ENCODE measurements around the gene POMC. TPM values are rescaled to one million over a fixed set of nuclear protein-coding genes. Genes with fewer than 3 reads are reported as not detected.

The POMC gene
- total and polyA plus RNA-seq, 8 donors = 0.89 to 4.6 (median 3.2) TPM; not detected in 2

GRCh38 chr2:25202275-25202674 is 33.9 kb upstream of the POMC start:
- Histone ChIP-seq H3K4me3 (no peak overlapping the region), H3K27me3 (peaks cover 0 to 6% (median 6%) of the 10 kb centered on the region in 3 donors), H3K4me1 (peaks cover 0 to 6% (median 0%) of the 10 kb centered on the region in 4 donors), H3K36me3 (no peaks in the 10 kb centered on the region), H3K27ac (no peak overlapping the region), H3K9me3 (no peaks in the 10 kb centered on the region)
- no peak for DNase-seq
- TF ChIP-seq POLR2A (IDR thresholded peaks at IDR 0.05) (no peak), POLR2AphosphoS5 (IDR thresholded peaks at IDR 0.05) (no peak), CTCF (IDR thresholded peaks at IDR 0.05) (no peak), EP300 (IDR thresholded peaks at IDR 0.05) (no peak)
- 73 to 90% (median 85%) methylated on average over 11 of the region's 11 CpGs for WGBS, 5 donors
- intact Hi-C loops (cut with DNase I; ENCODE audit: low total_unique reads) = no loop called here

GRCh38 chr2:25201794-25202193 is 33.4 kb upstream of the POMC start:
- TF ChIP-seq POLR2A (IDR thresholded peaks at IDR 0.05) = no peak
- TF ChIP-seq POLR2AphosphoS5 (IDR thresholded peaks at IDR 0.05) = no peak
- TF ChIP-seq EP300 (IDR thresholded peaks at IDR 0.05) = no peak
- no peak for TF ChIP-seq CTCF (IDR thresholded peaks at IDR 0.05)
- H3K27me3 ChIP-seq = peaks cover 0 to 6% (median 6%) of the 10 kb centered on the region in 3 donors
- H3K36me3 ChIP-seq = no peaks in the 10 kb centered on the region
- 88 to 97% (median 96%) methylated on average over 6 to 7 of the region's 7 CpGs for WGBS, 5 donors
- no peaks in the 10 kb centered on the region for H3K9me3 ChIP-seq
- no peak overlapping the region for H3K27ac ChIP-seq
- no peak overlapping the region for H3K4me3 ChIP-seq
- DNase-seq = no peak
- intact Hi-C loops (cut with DNase I; ENCODE audit: low total_unique reads) = no loop called here
- H3K4me1 ChIP-seq = peaks cover 0 to 6% (median 0%) of the 10 kb centered on the region in 4 donors

GRCh38 chr2:25201265-25201664 is 32.9 kb upstream of the POMC start:
- H3K27ac ChIP-seq = no peak overlapping the region
- peaks cover 0 to 6% (median 6%) of the 10 kb centered on the region in 3 donors for H3K27me3 ChIP-seq
- no peak overlapping the region for H3K4me3 ChIP-seq
- H3K4me1 ChIP-seq = peaks cover 0 to 11% (median 2%) of the 10 kb centered on the region in 4 donors
- DNase-seq = no peak
- intact Hi-C loops (cut with DNase I; ENCODE audit: low total_unique reads) = no loop called here
- TF ChIP-seq CTCF (IDR thresholded peaks at IDR 0.05) = no peak
- TF ChIP-seq POLR2AphosphoS5 (IDR thresholded peaks at IDR 0.05) = no peak
- TF ChIP-seq EP300 (IDR thresholded peaks at IDR 0.05) = no peak
- no peaks in the 10 kb centered on the region for H3K36me3 ChIP-seq
- 64 to 80% (median 69%) methylated on average over 6 of the region's 6 CpGs for WGBS, 5 donors
- no peaks in the 10 kb centered on the region for H3K9me3 ChIP-seq

GRCh38 chr2:25198576-25198975 is 30.2 kb upstream of the POMC start:
- DNase-seq = no peak
- H3K27ac ChIP-seq = no peak overlapping the region
- H3K4me3 ChIP-seq = no peak overlapping the region
- H3K27me3 ChIP-seq = no peaks in the 10 kb centered on the region
- TF ChIP-seq POLR2AphosphoS5 (IDR thresholded peaks at IDR 0.05) (no peak), CTCF (IDR thresholded peaks at IDR 0.05) (no peak), EP300 (IDR thresholded peaks at IDR 0.05) (no peak), POLR2A (IDR thresholded peaks at IDR 0.05) (no peak)
- 60 to 74% (median 68%) methylated on average over 5 of the region's 5 CpGs for WGBS, 5 donors
- intact Hi-C loops (cut with DNase I; ENCODE audit: low total_unique reads) = no loop called here
- H3K4me1 ChIP-seq = peaks cover 0 to 8% (median 4%) of the 10 kb centered on the region in 4 donors
- no peaks in the 10 kb centered on the region for H3K36me3 ChIP-seq
- no peaks in the 10 kb centered on the region for H3K9me3 ChIP-seq
